GM10248 (cell line): ENCODE results near the gene SYNE2.

Experiments
- CTCF ChIA-PET: fragments of 300-600 bp; sonication (Branson Sonifier 250); formaldehyde crosslinking; extraction: SDS; loops from one replicate; lab custom pipeline; 2021; ENCODE audit warnings: antibody characterized with exemption; lab: Yijun Ruan, JAX
- POLR2A ChIA-PET: fragments of 350-650 bp; sonication (Branson Sonifier 250); formaldehyde crosslinking; extraction: SDS; loops from one replicate; lab custom pipeline; 2020; ENCODE audit warnings: antibody characterized with exemption; lab: Yijun Ruan, JAX
- DNase-seq: peaks from one replicate; pipeline ENCODE4 v3.0.0; 2012; ENCODE audit errors: extremely low spot score
- TF ChIP-seq, protein P1 (sequence below): IDR thresholded peaks from 2 replicates; pipeline ENCODE4 v1.5.1; 2012; ENCODE audit warnings: mild to moderate bottlenecking, low read depth; ENCODE audit errors: extremely low read depth, missing control alignments, control extremely low read depth

The SYNE2 gene

DNA sequence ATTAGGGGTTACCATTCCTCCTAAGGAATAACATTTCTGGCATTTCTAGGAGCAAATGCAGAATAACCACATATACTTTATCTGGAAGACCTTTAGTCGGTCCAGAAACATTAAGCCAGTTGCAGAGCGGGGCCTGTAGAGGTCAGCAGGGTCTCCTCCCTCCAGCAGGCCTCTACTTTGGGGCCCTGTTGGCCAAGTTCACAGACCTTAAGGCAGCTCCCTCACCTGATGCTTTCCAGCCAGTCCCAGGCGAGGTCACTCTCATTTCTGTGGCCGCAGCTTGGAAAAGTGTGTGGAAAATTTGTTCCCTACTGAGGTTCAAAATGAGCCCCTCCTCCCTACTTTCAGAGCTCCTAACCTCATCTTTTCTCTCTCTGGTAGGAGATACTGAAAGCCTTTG lies 367.3 kb downstream of the SYNE2 start:
- CTCF ChIA-PET = interaction anchor here (1.3 to 2.7 kb wide), 2 partner anchors 10 to 16 kb away, joined by 3 to 7 read pairs; no protein-coding TSS in a partner anchor
- POLR2A ChIA-PET = no interaction called here
- DNase-seq = no peak
- TF ChIP-seq, protein P1, sequence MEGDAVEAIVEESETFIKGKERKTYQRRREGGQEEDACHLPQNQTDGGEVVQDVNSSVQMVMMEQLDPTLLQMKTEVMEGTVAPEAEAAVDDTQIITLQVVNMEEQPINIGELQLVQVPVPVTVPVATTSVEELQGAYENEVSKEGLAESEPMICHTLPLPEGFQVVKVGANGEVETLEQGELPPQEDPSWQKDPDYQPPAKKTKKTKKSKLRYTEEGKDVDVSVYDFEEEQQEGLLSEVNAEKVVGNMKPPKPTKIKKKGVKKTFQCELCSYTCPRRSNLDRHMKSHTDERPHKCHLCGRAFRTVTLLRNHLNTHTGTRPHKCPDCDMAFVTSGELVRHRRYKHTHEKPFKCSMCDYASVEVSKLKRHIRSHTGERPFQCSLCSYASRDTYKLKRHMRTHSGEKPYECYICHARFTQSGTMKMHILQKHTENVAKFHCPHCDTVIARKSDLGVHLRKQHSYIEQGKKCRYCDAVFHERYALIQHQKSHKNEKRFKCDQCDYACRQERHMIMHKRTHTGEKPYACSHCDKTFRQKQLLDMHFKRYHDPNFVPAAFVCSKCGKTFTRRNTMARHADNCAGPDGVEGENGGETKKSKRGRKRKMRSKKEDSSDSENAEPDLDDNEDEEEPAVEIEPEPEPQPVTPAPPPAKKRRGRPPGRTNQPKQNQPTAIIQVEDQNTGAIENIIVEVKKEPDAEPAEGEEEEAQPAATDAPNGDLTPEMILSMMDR = no peak

DNA sequence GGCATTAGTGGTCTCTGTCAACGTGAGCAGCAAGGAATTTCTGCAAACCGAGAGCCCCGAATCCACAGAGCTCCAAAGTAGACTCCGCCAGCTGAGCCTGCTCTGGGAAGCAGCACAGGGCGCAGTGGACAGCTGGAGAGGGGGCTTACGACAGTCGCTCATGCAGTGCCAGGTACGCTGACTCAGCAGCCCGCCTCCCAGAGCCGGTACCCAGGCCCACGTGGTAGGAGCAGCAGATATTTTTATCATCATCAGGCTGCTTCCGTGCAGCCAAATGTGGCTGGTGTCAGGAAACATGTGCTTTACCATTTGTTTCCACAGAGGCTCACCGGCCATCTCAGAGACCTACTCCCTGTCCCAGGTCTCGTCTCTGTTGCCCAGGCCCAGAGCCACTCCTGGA lies 367.7 kb downstream of the SYNE2 start:
- CTCF ChIA-PET = interaction anchor here (1.3 to 2.7 kb wide), 2 partner anchors 11 to 15 kb away, joined by 3 to 7 read pairs; no protein-coding TSS in a partner anchor
- TF ChIP-seq, protein P1 = no peak
- POLR2A ChIA-PET = no interaction called here
- DNase-seq = no peak

DNA sequence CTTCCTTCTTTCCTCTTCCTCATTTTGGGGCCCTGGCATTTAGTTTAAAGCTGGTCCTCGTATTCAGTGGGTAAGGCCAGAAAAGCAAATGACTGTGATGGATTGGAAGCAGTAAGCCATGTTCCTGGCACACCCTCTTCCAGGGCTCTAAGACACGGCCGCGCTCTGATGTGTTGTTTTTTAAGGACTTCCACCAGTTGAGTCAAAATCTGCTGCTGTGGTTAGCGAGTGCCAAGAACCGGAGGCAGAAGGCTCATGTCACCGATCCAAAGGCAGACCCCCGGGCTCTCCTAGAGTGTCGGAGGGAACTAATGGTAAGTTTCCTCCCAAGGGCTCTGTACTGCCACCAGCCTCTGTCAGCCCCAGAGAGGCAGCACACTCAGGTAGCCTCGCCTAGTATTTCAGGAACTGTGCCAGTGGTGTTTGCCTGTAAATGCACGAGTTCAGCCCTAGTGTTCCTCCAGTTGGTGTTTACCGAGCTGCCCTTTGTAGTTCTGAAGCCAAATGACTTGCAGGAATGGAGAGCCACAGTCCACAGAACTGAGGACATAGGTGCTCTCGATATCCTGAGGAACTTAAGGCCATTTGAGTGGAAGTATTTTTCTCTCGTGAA lies 368.7 kb downstream of the SYNE2 start:
- POLR2A ChIA-PET = no interaction called here
- CTCF ChIA-PET = interaction anchor here (2.7 kb wide), 1 partner anchor 12 kb away, joined by 7 read pairs; no protein-coding TSS in a partner anchor
- DNase-seq = no peak
- TF ChIP-seq, protein P1 = no peak

DNA sequence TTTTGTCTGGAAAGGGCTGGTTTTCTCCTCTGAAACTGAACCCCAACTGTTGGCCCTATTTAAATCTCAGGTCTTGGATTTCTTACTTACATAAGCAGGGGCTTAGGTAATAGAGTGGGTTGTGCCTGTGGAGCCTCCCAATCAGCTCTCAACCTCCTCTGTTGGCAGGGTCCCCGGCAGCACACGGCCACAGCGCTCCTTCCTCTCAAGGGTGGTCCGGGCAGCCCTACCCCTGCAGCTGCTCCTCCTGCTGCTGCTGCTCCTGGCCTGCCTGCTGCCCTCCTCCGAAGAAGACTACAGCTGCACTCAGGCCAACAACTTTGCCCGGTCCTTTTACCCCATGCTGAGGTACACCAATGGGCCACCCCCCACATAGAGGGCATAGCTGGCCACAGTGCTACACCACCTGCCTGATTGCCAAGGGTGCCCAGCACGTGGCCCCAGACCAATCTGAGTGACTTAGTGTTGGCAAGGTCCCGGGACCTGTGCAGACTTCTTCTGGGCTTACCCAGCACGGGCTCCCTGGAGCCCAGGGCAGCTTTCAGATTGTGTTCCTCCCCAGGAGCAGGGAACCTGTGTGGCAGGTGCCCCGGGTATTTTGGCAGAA lies 372.4 kb downstream of the SYNE2 start:
- POLR2A ChIA-PET = no interaction called here
- DNase-seq = no peak
- CTCF ChIA-PET = interaction anchor here (1.2 to 1.3 kb wide), 2 partner anchors 10 to 35 kb away, joined by 3 read pairs; no protein-coding TSS in a partner anchor
- TF ChIP-seq, protein P1 = no peak

DNA sequence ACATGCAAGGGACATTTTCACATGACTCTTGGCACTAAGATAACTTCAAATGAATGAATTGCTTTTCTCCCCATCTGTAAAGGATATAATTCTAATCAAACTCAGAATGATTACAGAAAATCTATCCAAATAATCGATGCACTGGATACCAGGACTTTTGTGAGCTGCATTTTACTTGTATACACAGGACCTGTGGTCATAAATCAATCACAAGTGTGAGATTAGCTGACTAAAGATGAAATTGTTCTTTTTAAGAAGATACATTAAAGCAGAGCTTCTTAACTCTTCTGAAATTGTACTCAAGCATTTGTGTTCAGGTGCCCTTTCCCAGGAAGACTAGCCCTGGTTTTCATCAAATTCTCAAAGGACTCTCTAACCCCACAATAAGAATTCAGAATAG lies 375.1 kb downstream of the SYNE2 start:
- ChIA-PET CTCF (interaction anchor here (1.0 to 1.4 kb wide), 3 partner anchors 29 to 44 kb away, joined by 3 read pairs; no protein-coding TSS in a partner anchor), POLR2A (no interaction called here)
- TF ChIP-seq, protein P1 = no peak
- no peak for DNase-seq

DNA sequence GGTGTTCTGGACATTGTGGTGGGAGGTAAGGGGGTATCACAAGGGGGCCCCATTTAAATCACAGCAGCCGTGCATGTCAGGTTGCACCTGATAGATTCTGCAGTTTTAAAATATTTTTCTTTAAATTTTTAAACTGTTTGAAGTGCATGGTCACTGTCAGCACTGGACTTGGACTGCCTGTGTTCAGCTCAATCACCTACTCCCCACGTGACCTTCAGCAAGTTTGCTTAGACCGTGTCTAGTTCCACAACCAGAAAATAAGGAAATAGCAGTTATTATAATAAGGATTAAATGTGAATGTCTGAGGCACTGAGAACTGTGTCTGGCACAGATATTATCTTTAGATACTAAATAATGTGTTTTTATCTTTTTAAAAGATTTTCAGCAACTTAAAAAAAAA lies 376.7 kb downstream of the SYNE2 start:
- TF ChIP-seq, protein P1 = no peak
- POLR2A ChIA-PET = interaction anchor here (0.6 kb wide), 1 partner anchor 67 kb away, joined by 4 read pairs; no protein-coding TSS in a partner anchor
- CTCF ChIA-PET = no interaction called here
- no peak for DNase-seq
